ENCODE measurements around the gene NRXN2.

- no peak for TF ChIP-seq CTCF (conservative IDR thresholded peaks at IDR 0.05)
- TF ChIP-seq ZFX (IDR thresholded peaks at IDR 0.05): no peak
Observed at GRCh38 chr11:64629103-64629502, 93.9 kb downstream of the NRXN2 start.

Data from C4-2B (cell line).